Transverse colon (tissue), 4 donors: Measurements from ENCODE around the gene VAPA.

Experiments used
- POLR2AphosphoS5 ChIP-seq, 3 donors: sonication (generic); formaldehyde crosslinking; IDR thresholded peaks; one replicate each; pipeline ENCODE4 v1.6.1; 2016; ENCODE audit warnings: antibody characterized with exemption in 3 of 3
- TF ChIP-seq, protein P1 (sequence below), 5 experiments: fragments of 200-600 bp in 3 of 5; fragments of 450-650 bp in 2 of 5; sonication (generic) in 3 of 5; IDR thresholded peaks; 1 replicate in 2 of 5; 2 replicates in 3 of 5; pipeline ENCODE4 v1.5.1; 2016 to 2017; ENCODE audit warnings: antibody characterized with exemption in 5 of 5, inconsistent platforms in 3 of 5, mild to moderate bottlenecking in 2 of 5, moderate library complexity in 1 of 5

GRCh38 chr18:9993521-9994025, 79.8 kb downstream of the VAPA start:
- TF ChIP-seq, protein P1, sequence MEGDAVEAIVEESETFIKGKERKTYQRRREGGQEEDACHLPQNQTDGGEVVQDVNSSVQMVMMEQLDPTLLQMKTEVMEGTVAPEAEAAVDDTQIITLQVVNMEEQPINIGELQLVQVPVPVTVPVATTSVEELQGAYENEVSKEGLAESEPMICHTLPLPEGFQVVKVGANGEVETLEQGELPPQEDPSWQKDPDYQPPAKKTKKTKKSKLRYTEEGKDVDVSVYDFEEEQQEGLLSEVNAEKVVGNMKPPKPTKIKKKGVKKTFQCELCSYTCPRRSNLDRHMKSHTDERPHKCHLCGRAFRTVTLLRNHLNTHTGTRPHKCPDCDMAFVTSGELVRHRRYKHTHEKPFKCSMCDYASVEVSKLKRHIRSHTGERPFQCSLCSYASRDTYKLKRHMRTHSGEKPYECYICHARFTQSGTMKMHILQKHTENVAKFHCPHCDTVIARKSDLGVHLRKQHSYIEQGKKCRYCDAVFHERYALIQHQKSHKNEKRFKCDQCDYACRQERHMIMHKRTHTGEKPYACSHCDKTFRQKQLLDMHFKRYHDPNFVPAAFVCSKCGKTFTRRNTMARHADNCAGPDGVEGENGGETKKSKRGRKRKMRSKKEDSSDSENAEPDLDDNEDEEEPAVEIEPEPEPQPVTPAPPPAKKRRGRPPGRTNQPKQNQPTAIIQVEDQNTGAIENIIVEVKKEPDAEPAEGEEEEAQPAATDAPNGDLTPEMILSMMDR (IDR thresholded peaks at IDR 0.05) = no peak
- no peak for TF ChIP-seq POLR2AphosphoS5 (IDR thresholded peaks at IDR 0.05)
